ENCODE results near the gene KCNJ11.

KCNJ11 gene

GRCh38 chr11:17353821-17354600 is 34.4 kb downstream of the KCNJ11 start:
- no peak for FAIRE-seq

GRCh38 chr11:17352950-17353820 is 35.3 kb downstream of the KCNJ11 start:
- no peak for FAIRE-seq

GRCh38 chr11:17351510-17352176 is 36.8 kb downstream of the KCNJ11 start, which contains the start of gene NCR3LG1:
Gene NCR3LG1, plus strand, starts transcription at chr11:17351800. Its CDS starts 170 bp downstream, at chr11:17351970.
- FAIRE-seq: no peak

GRCh38 chr11:17351172-17351509 is 37.3 kb downstream of the KCNJ11 start:
- no peak for FAIRE-seq

- FAIRE-seq: no peak
These were observed 37.8 kb downstream of the KCNJ11 start for GRCh38 chr11:17350455-17351171.

- FAIRE-seq: no peak
These were observed 40.8 kb downstream of the KCNJ11 start for GRCh38 chr11:17347676-17348075.

GRCh38 chr11:17343907-17344306 is 44.6 kb downstream of the KCNJ11 start:
- no peak for FAIRE-seq

- FAIRE-seq: no peak
These were observed 45.2 kb downstream of the KCNJ11 start for GRCh38 chr11:17343257-17343656.

All from TTC549 (cell line).